Naive thymus-derived CD4-positive, alpha-beta T cell (primary cell): ENCODE data around the gene RBL1. TPM values are rescaled to one million over a fixed set of nuclear protein-coding genes. Genes with fewer than 3 reads are reported as not detected.

Source experiments
- ATAC-seq: fragments of 150-1000 bp; cut with Tn5 transposase; 2 replicates; pipeline ENCODE4 v1.10.0; 2021; ENCODE audit warnings: mild to moderate bottlenecking, moderate library complexity
- CTCF ChIA-PET: fragments of 350-600 bp; sonication (Branson Sonifier 250); formaldehyde crosslinking; loops from one replicate; lab custom pipeline; 2021; ENCODE audit warnings: antibody characterized with exemption; lab: Charles Lee
- POLR2A ChIA-PET: fragments of 350-600 bp; sonication (Branson Sonifier 250); formaldehyde crosslinking; loops from one replicate; lab custom pipeline; 2021; ENCODE audit warnings: antibody characterized with exemption, inconsistent platforms; lab: Charles Lee
- DNase-seq, 9 donors: peaks; one replicate each; pipeline versions ENCODE4 v3.0.0 to v3.0.0-alpha.2; 2020 to 2022; ENCODE audit warnings: mixed read lengths in 1 of 9
- H3K27ac ChIP-seq: one replicate; pipeline ENCODE4 v1.7.0; 2013; ENCODE audit warnings: mild to moderate bottlenecking, low read depth, low read length, moderate library complexity
- H3K27me3 ChIP-seq, 2 donors: one replicate each; pipeline ENCODE4 v1.7.0; 2013; ENCODE audit warnings: low read length in 2 of 2, mild to moderate bottlenecking in 2 of 2, moderate library complexity in 2 of 2; ENCODE audit not compliant: control insufficient read depth in 2 of 2, insufficient read depth in 2 of 2
- H3K36me3 ChIP-seq, 3 experiments: 1 replicate in 2 of 3; 2 replicates in 1 of 3; pipeline ENCODE4 v1.7.0; 2013; ENCODE audit warnings: low read length in 3 of 3, mild to moderate bottlenecking in 3 of 3, moderate library complexity in 1 of 3; ENCODE audit not compliant: insufficient read depth in 3 of 3, control insufficient read depth in 2 of 3
- H3K4me1 ChIP-seq, 2 donors: one replicate each; pipeline ENCODE4 v1.7.0; 2013; ENCODE audit warnings: low read length in 2 of 2, mild to moderate bottlenecking in 2 of 2, moderate library complexity in 1 of 2; ENCODE audit not compliant: control insufficient read depth in 2 of 2, insufficient read depth in 2 of 2
- H3K4me3 ChIP-seq: 2 replicates; pipeline ENCODE4 v1.7.0; 2013; ENCODE audit warnings: mild to moderate bottlenecking, low read length
- H3K9me3 ChIP-seq, 3 experiments: 1 replicate in 2 of 3; 2 replicates in 1 of 3; pipeline ENCODE4 v1.7.0; 2013; ENCODE audit warnings: low read length in 3 of 3; ENCODE audit not compliant: control insufficient read depth in 2 of 3
- H3K27ac Mint-ChIP-seq, 9 donors: one replicate each; pipeline ENCODE4 v1.8.0; 2020 to 2022; ENCODE audit warnings: mixed read lengths in 9 of 9, mild to moderate bottlenecking in 8 of 9, moderate library complexity in 5 of 9, inconsistent platforms in 2 of 9
- H3K27me3 Mint-ChIP-seq, 5 donors: one replicate each; pipeline ENCODE4 v1.8.0; 2021 to 2022; ENCODE audit warnings: mixed read lengths in 5 of 5, mild to moderate bottlenecking in 1 of 5
- H3K36me3 Mint-ChIP-seq, 5 donors: one replicate each; pipeline ENCODE4 v1.8.0; 2020 to 2022; ENCODE audit warnings: mixed read lengths in 5 of 5, mild to moderate bottlenecking in 3 of 5, inconsistent platforms in 1 of 5
- H3K4me1 Mint-ChIP-seq, 7 donors: one replicate each; pipeline ENCODE4 v1.8.0; 2020 to 2022; ENCODE audit warnings: mixed read lengths in 7 of 7, mild to moderate bottlenecking in 3 of 7, inconsistent platforms in 1 of 7
- H3K4me3 Mint-ChIP-seq, 10 donors: one replicate each; pipeline ENCODE4 v1.8.0; 2020 to 2022; ENCODE audit warnings: mild to moderate bottlenecking in 10 of 10, mixed read lengths in 10 of 10, moderate library complexity in 6 of 10, inconsistent platforms in 2 of 10
- H3K9me3 Mint-ChIP-seq, 11 donors: one replicate each; pipeline ENCODE4 v1.8.0; 2020 to 2022; ENCODE audit warnings: mixed read lengths in 11 of 11, mild to moderate bottlenecking in 4 of 11, inconsistent platforms in 1 of 11, moderate library complexity in 1 of 11
- intact Hi-C, 2 donors: fragments of 100-400 bp; cut with micrococcal nuclease; formaldehyde crosslinking; loops; one replicate each; pipeline ENCODE4 v1.15.1; 2023
- polyA plus RNA-seq, 2 donors: library from polyadenylated mRNA; unstranded; fragments of 300-500 nt; fragmentation: Illumina TruSeq; gene quantifications; one replicate each; pipeline ENCODE4 v1.2.3, GENCODE V29; 2021
- total RNA-seq, 6 experiments: library from RNA in 5 of 6; stranded (reverse) in 5 of 6; gene quantifications; 1 replicate in 5 of 6; 2 replicates in 1 of 6; pipeline ENCODE4 v1.2.3 and lab custom pipeline; 2021 to 2026

RBL1 gene
- total and polyA plus RNA-seq, 7 experiments from 2014 or later = 10.0 to 51.2 (median 28.3) TPM

DNA sequence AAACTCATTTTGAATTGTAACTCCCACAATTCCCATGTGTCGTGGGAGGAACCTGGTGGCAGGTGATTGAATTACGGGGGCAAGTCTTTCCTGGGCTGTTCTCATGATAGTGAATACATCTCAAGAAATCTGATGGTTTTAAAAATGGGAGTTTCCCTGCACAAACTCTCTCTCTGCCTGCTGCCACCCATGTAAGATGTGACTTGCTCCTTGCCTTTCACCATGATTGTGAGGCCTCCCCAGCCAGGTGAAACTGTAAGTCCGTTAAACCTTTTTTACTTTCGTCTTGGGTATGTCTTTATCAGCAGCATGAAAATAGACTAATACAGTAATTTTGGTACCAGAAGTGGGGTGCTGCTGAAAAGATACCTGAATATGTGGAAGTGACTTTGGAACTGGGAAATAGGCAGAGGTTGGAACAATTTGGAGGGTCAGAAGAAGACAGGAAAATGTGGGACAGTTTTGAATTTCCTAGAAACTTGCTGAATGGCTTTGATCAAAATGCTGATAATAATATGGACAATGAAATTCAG is 102.9 kb downstream of the RBL1 start:
- intact Hi-C loops = no loop called here
- ChIA-PET POLR2A (interaction anchor here (0.6 to 1.2 kb wide), 2 partner anchors 22 to 50 kb away, joined by 3 read pairs; no protein-coding TSS in a partner anchor), CTCF (interaction anchor here (0.7 kb wide), 1 partner anchor 60 kb away, joined by 3 read pairs; no protein-coding TSS in a partner anchor)
- no peaks in the 10 kb centered on the region for H3K9me3 ChIP-seq
- ATAC-seq = no peak
- H3K4me3 Mint-ChIP-seq = peak overlapping the region in 2 of 10 donors; percentile 10 to 22
- H3K9me3 Mint-ChIP-seq = peaks cover 5 to 27% (median 13%) of the 10 kb centered on the region in 11 donors
- peak overlapping the region in 6 of 9 donors; percentile 16 to 80 (median 56) for H3K27ac Mint-ChIP-seq
- H3K4me3 ChIP-seq = no peak overlapping the region
- H3K4me1 ChIP-seq = peaks cover 9 to 25% of the 10 kb centered on the region in 2 donors
- peaks cover 20 to 68% (median 44%) of the 10 kb centered on the region in 5 donors for H3K36me3 Mint-ChIP-seq
- H3K4me1 Mint-ChIP-seq = peaks cover 29 to 67% (median 58%) of the 10 kb centered on the region in 7 donors
- H3K27me3 Mint-ChIP-seq = no peaks in the 10 kb centered on the region
- no peak overlapping the region for H3K27ac ChIP-seq
- H3K27me3 ChIP-seq = no peaks in the 10 kb centered on the region
- no peak for DNase-seq
- peaks cover 0 to 13% (median 0%) of the 10 kb centered on the region in 3 experiments for H3K36me3 ChIP-seq

DNA sequence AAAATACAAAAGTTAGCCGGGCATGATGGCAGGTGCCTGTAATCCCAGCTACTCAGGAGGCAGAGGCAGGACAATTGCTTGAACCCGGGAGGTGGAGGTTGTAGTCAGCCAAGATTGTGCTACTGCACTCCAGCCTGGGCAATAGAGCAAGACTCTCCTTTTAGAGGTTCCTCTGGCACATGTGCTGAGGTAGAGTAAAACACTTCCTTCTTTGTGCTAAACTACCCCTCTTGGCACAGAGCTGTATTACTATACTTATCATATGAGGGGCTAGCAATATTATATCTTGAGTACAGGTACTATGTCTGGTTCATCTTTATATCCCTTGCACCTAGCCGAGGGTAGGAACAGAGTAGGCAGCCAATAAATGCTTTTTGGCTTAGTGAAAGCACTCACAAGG is 104.1 kb downstream of the RBL1 start:
- Mint-ChIP-seq H3K9me3 (peaks cover 5 to 27% (median 13%) of the 10 kb centered on the region in 11 donors), H3K4me3 (peak overlapping the region in 2 of 10 donors; percentile 14 to 15), H3K36me3 (peaks cover 20 to 63% (median 42%) of the 10 kb centered on the region in 5 donors), H3K4me1 (peaks cover 27 to 71% (median 59%) of the 10 kb centered on the region in 7 donors), H3K27me3 (no peaks in the 10 kb centered on the region), H3K27ac (peak overlapping the region in 8 of 9 donors; percentile 5 to 85 (median 48))
- DNase-seq = no peak
- intact Hi-C loops = no loop called here
- CTCF ChIA-PET = interaction anchor here (1.2 kb wide), 1 partner anchor 16 kb away, joined by 3 read pairs; no protein-coding TSS in a partner anchor
- Histone ChIP-seq H3K4me3 (no peak overlapping the region), H3K36me3 (peaks cover 0 to 13% (median 0%) of the 10 kb centered on the region in 3 experiments), H3K27ac (no peak overlapping the region), H3K9me3 (no peaks in the 10 kb centered on the region), H3K4me1 (peaks cover 9 to 32% of the 10 kb centered on the region in 2 donors), H3K27me3 (no peaks in the 10 kb centered on the region)
- no peak for ATAC-seq
- POLR2A ChIA-PET = interaction anchor here (1.1 to 1.2 kb wide), 2 partner anchors 17 to 49 kb away, joined by 3 to 4 read pairs; no protein-coding TSS in a partner anchor

DNA sequence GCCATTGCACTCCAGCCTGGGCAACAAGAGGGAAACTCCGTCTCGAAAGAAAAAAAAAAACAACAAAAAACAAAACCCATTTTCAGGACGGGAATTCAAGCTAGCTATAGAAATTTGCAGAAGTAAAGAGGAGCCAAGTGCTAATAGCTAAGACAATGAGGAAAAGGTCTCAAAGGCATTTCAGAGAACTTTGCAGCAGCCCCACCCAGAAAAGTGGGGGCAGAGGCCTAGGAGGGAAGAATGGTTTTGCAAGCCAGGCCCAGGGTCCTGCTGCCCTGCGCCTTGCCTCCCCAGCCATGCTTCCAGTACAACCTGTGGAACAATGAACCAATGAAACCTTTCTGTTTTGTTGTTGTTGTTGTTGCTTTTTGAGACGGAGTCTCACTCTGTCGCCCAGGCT is 106.0 kb downstream of the RBL1 start:
- Mint-ChIP-seq H3K4me3 (peak overlapping the region in 6 of 10 donors; percentile 12 to 85 (median 58)), H3K9me3 (peaks cover 6 to 26% (median 11%) of the 10 kb centered on the region in 11 donors), H3K4me1 (peaks cover 27 to 66% (median 52%) of the 10 kb centered on the region in 7 donors), H3K27ac (peak overlapping the region; percentile 30 to 99 (median 97)), H3K27me3 (no peaks in the 10 kb centered on the region), H3K36me3 (peaks cover 16 to 48% (median 29%) of the 10 kb centered on the region in 5 donors)
- H3K4me3 ChIP-seq = no peak overlapping the region
- peaks cover 9 to 32% of the 10 kb centered on the region in 2 donors for H3K4me1 ChIP-seq
- peak; percentile 47 for ATAC-seq
- H3K9me3 ChIP-seq = no peaks in the 10 kb centered on the region
- intact Hi-C loops = loop anchor here in 1 of 2 donors (2.0 to 5.0 kb wide), 3 partner anchors 15 to 37 kb away; partner anchors contain the start of gene SAMHD1
- POLR2A ChIA-PET = interaction anchor here (1.1 to 7.3 kb wide), 4 partner anchors 8 to 36 kb away, joined by 4 to 56 read pairs (median 13); no protein-coding TSS in a partner anchor
- peak overlapping the region; percentile 72 for H3K27ac ChIP-seq
- H3K27me3 ChIP-seq = no peaks in the 10 kb centered on the region
- DNase-seq = no peak
- peaks cover 0 to 7% (median 0%) of the 10 kb centered on the region in 3 experiments for H3K36me3 ChIP-seq
- CTCF ChIA-PET = no interaction called here

DNA sequence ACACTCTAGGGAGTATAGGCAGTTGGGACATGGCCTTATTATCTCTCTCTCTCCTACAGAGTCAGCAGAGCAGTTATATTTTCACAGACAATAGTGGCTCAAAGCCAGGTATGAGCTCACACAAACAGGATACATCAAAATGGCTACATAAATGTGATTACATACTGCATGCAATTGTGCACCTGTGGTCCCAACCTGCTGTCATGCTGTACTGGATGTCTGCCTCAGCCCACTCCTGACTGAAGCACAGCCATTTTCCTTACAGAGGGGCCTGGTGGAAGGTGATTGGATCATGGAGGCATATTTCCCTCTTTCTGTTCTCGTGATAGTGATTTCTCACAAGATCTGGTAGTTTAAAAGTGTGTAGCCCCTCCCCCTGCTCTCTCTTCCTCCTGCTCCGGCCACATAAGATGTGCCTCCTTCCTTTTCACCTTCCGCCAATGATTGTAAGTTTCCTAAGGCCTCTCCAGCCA is 107.3 kb downstream of the RBL1 start:
- Histone ChIP-seq H3K9me3 (no peaks in the 10 kb centered on the region), H3K27me3 (no peaks in the 10 kb centered on the region), H3K4me1 (peaks cover 9 to 32% of the 10 kb centered on the region in 2 donors), H3K27ac (peak overlapping the region; percentile 72), H3K36me3 (no peaks in the 10 kb centered on the region), H3K4me3 (no peak overlapping the region)
- Mint-ChIP-seq H3K9me3 (peaks cover 6 to 21% (median 11%) of the 10 kb centered on the region in 11 donors), H3K36me3 (peaks cover 12 to 39% (median 22%) of the 10 kb centered on the region in 5 donors), H3K27ac (peak overlapping the region; percentile 62 to 99 (median 97)), H3K27me3 (no peaks in the 10 kb centered on the region), H3K4me1 (peaks cover 27 to 66% (median 53%) of the 10 kb centered on the region in 7 donors), H3K4me3 (peak overlapping the region in 9 of 10 donors; percentile 18 to 85 (median 62))
- POLR2A ChIA-PET = interaction anchor here (0.5 to 7.3 kb wide), 13 partner anchors 9 to 203 kb away, joined by 3 to 56 read pairs (median 4); no protein-coding TSS in a partner anchor
- DNase-seq (peak in 7 of 9 donors; percentile 57 to 77 (median 66)), ATAC-seq (peak; percentile 76)
- CTCF ChIA-PET = interaction anchor here (0.6 to 1.3 kb wide), 2 partner anchors 20 to 101 kb away, joined by 3 to 4 read pairs; no protein-coding TSS in a partner anchor
- intact Hi-C loops = loop anchor here in 1 of 2 donors (2.0 to 5.0 kb wide), 3 partner anchors 14 to 36 kb away; partner anchors contain the start of gene SAMHD1

DNA sequence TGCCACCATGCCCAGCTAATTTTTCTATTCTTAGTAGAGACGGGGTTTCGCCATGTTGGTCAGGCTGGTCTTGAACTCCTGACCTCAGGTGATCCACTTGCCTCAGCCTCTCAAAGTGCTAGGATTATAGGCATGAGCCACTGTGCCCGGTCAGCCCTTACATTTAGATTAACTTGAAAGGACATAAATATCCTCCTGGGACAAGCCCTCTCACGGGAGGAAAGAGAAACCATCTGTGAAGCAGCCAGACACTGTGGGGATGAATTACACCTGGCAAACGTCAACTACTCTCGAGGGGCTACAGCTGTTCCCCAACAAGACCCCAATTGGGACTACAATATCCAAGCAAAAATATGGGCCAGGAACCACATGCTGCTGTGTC is 111.5 kb downstream of the RBL1 start:
- H3K36me3 Mint-ChIP-seq = peaks cover 5 to 26% (median 12%) of the 10 kb centered on the region in 5 donors
- H3K27ac Mint-ChIP-seq = peak overlapping the region in 3 of 9 donors; percentile 17 to 33 (median 21)

More for the DNA sequence above, 111.5 kb downstream of the RBL1 start:
- no peaks in the 10 kb centered on the region for H3K27me3 ChIP-seq
- ATAC-seq (no peak), DNase-seq (no peak)
- H3K36me3 ChIP-seq = no peaks in the 10 kb centered on the region
- CTCF ChIA-PET = no interaction called here
- H3K27ac ChIP-seq = no peak overlapping the region
- H3K4me1 Mint-ChIP-seq = peaks cover 15 to 44% (median 31%) of the 10 kb centered on the region in 7 donors
- H3K4me1 ChIP-seq = peaks cover 9 to 26% of the 10 kb centered on the region in 2 donors
- H3K4me3 ChIP-seq = no peak overlapping the region
- H3K4me3 Mint-ChIP-seq = no peak overlapping the region
- H3K27me3 Mint-ChIP-seq = no peaks in the 10 kb centered on the region
- intact Hi-C loops = no loop called here
- H3K9me3 Mint-ChIP-seq = peaks cover 0 to 10% (median 4%) of the 10 kb centered on the region in 11 donors
- POLR2A ChIA-PET = interaction anchor here (7.3 kb wide), 1 partner anchor 10 kb away, joined by 56 read pairs; no protein-coding TSS in a partner anchor
- H3K9me3 ChIP-seq = no peaks in the 10 kb centered on the region
